Endothelial cell (in vitro differentiated cells): ENCODE results near the gene GPR173. TPM values are rescaled to one million over a fixed set of nuclear protein-coding genes. Genes with fewer than 3 reads are reported as not detected.

Source experiments
- DNase-seq: peaks from one replicate; pipeline ENCODE4 v3.0.0; 2021; ENCODE audit warnings: low spot score
- H3K27ac Mint-ChIP-seq: one replicate; pipeline ENCODE4 v1.8.0; 2021; ENCODE audit warnings: mixed read lengths, inconsistent platforms; ENCODE audit not compliant: unreplicated experiment
- H3K27me3 Mint-ChIP-seq: one replicate; pipeline ENCODE4 v1.8.0; 2021; ENCODE audit warnings: mild to moderate bottlenecking, moderate library complexity, mixed read lengths, inconsistent platforms; ENCODE audit not compliant: unreplicated experiment
- H3K36me3 Mint-ChIP-seq: one replicate; pipeline ENCODE4 v1.8.0; 2021; ENCODE audit warnings: mild to moderate bottlenecking, low read depth, mixed read lengths, inconsistent platforms; ENCODE audit not compliant: unreplicated experiment
- H3K4me1 Mint-ChIP-seq: one replicate; pipeline ENCODE4 v1.8.0; 2021; ENCODE audit warnings: mild to moderate bottlenecking, mixed read lengths, inconsistent platforms; ENCODE audit not compliant: unreplicated experiment
- H3K4me3 Mint-ChIP-seq: one replicate; pipeline ENCODE4 v1.8.0; 2021; ENCODE audit warnings: mild to moderate bottlenecking, mixed read lengths, inconsistent platforms; ENCODE audit not compliant: unreplicated experiment
- H3K9me3 Mint-ChIP-seq: one replicate; pipeline ENCODE4 v1.8.0; 2021; ENCODE audit warnings: mixed read lengths, inconsistent platforms; ENCODE audit not compliant: unreplicated experiment
- CTCF ChIP-seq: fragments of 200-600 bp; sonication (generic); IDR thresholded peaks from one replicate; pipeline ENCODE4 v1.5.0; 2021; ENCODE audit warnings: antibody characterized with exemption; ENCODE audit not compliant: unreplicated experiment
- total RNA-seq: library from RNA; stranded (reverse); fragmentation: NEBNext Ultra II Directional; extraction: Animal tissue kit (Norgen Biotek cat#: 25700); gene quantifications from one replicate; pipeline ENCODE4 v1.2.1, GENCODE V29; 2021; ENCODE audit not compliant: unreplicated experiment

GPR173 gene
- total RNA-seq, 1 donor from 2014 or later = 9.4 TPM

GRCh38 chrX:53039236-53039635 lies 9.4 kb upstream of the GPR173 start:
- H3K27ac Mint-ChIP-seq = no peak overlapping the region
- no peak overlapping the region for H3K4me3 Mint-ChIP-seq
- H3K36me3 Mint-ChIP-seq = no peaks in the 10 kb centered on the region
- no peaks in the 10 kb centered on the region for H3K9me3 Mint-ChIP-seq
- no peak for DNase-seq
- H3K4me1 Mint-ChIP-seq = no peaks in the 10 kb centered on the region
- TF ChIP-seq CTCF = no peak
- peaks cover 2% of the 10 kb centered on the region for H3K27me3 Mint-ChIP-seq

GRCh38 chrX:53044995-53045394 lies 3.6 kb upstream of the GPR173 start:
- H3K9me3 Mint-ChIP-seq = no peaks in the 10 kb centered on the region
- H3K27me3 Mint-ChIP-seq = peaks cover 7% of the 10 kb centered on the region
- H3K36me3 Mint-ChIP-seq = no peaks in the 10 kb centered on the region
- no peak overlapping the region for H3K27ac Mint-ChIP-seq
- peaks cover 10% of the 10 kb centered on the region for H3K4me1 Mint-ChIP-seq
- no peak overlapping the region for H3K4me3 Mint-ChIP-seq
- no peak for TF ChIP-seq CTCF
- no peak for DNase-seq

GRCh38 chrX:53047228-53047627 lies 1.4 kb upstream of the GPR173 start:
- Mint-ChIP-seq H3K4me1 (peaks cover 11% of the 10 kb centered on the region), H3K4me3 (peak overlapping the region; percentile 62), H3K9me3 (no peaks in the 10 kb centered on the region), H3K36me3 (no peaks in the 10 kb centered on the region), H3K27ac (no peak overlapping the region), H3K27me3 (peaks cover 9% of the 10 kb centered on the region)
- DNase-seq = no peak
- TF ChIP-seq CTCF = peak; percentile 36

- no peak for TF ChIP-seq CTCF
- H3K4me3 Mint-ChIP-seq = peak overlapping the region; percentile 89
- H3K27ac Mint-ChIP-seq = no peak overlapping the region
- H3K27me3 Mint-ChIP-seq = peaks cover 9% of the 10 kb centered on the region
- H3K9me3 Mint-ChIP-seq = no peaks in the 10 kb centered on the region
- no peaks in the 10 kb centered on the region for H3K36me3 Mint-ChIP-seq
- no peak for DNase-seq
- peaks cover 11% of the 10 kb centered on the region for H3K4me1 Mint-ChIP-seq
Observed at GRCh38 chrX:53049127-53049517, 533 bp downstream of the GPR173 start.

- no peak overlapping the region for H3K27ac Mint-ChIP-seq
- no peak for DNase-seq
Observed at GRCh38 chrX:53050841-53051240, 2.3 kb downstream of the GPR173 start.

More at GRCh38 chrX:53050841-53051240, 2.3 kb downstream of the GPR173 start:
- TF ChIP-seq CTCF = no peak
- Mint-ChIP-seq H3K27me3 (peaks cover 9% of the 10 kb centered on the region), H3K36me3 (no peaks in the 10 kb centered on the region), H3K9me3 (no peaks in the 10 kb centered on the region), H3K4me3 (no peak overlapping the region), H3K4me1 (peaks cover 11% of the 10 kb centered on the region)
